ENCODE measurements around the gene PPFIA2.

Gene PPFIA2

GRCh38 chr12:81542065-81543010 is 216.8 kb downstream of the PPFIA2 start:
- DNase-seq = peak; percentile 37

- no peak for DNase-seq
These were observed 218.0 kb downstream of the PPFIA2 start for GRCh38 chr12:81541121-81541520.

GRCh38 chr12:81539279-81539678 is 219.9 kb downstream of the PPFIA2 start:
- DNase-seq = no peak

GRCh38 chr12:81533054-81533453 is 226.1 kb downstream of the PPFIA2 start:
- DNase-seq = no peak

DNA sequence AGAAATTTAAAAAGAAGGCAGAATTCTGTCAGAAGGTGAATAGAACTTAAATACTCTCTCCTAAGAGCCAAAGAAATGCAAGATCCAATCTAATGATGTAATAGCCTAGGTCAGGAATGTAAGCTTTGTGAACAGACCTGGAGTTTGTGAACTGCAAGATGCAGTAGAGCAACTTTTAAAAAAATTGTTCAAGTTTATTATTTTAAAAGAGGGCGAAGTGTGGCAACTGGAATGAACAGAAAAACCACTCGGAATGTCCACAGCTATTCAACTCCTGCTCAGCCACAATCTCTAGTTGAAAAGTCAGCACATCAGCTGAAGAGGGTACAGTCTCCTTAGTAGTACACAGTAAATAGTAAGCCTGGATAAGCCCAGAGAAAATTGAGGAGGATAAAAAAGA is 228.8 kb downstream of the PPFIA2 start:
- DNase-seq = peak; percentile 24

- no peak for DNase-seq
These were observed 238.8 kb downstream of the PPFIA2 start for GRCh38 chr12:81520064-81520945.

DNA sequence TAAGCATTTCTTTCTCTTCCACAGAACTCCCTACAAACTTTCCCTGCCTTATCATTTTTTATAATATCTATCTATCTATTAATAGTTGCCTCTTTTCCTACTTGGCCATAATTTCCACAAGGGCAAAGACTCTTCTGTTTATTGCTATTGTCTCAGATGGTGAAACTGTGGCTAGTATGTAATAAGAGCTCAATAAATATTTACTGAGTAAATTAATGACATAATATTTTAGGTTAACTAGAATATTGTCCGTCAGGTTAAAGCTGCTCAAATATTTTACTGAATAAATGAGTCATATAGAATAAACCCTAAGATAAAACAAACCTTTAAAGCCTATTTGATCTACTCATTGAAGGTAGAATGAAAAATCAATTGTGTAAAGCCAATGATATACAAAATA is 240.5 kb downstream of the PPFIA2 start:
- no peak for DNase-seq

- DNase-seq = no peak
These were observed 241.9 kb downstream of the PPFIA2 start for GRCh38 chr12:81517296-81517695.

- peak; percentile 85 for DNase-seq
These were observed 256.0 kb downstream of the PPFIA2 start for GRCh38 chr12:81502912-81503695.

GRCh38 chr12:81500788-81501187 is 258.4 kb downstream of the PPFIA2 start:
- no peak for DNase-seq

DNA sequence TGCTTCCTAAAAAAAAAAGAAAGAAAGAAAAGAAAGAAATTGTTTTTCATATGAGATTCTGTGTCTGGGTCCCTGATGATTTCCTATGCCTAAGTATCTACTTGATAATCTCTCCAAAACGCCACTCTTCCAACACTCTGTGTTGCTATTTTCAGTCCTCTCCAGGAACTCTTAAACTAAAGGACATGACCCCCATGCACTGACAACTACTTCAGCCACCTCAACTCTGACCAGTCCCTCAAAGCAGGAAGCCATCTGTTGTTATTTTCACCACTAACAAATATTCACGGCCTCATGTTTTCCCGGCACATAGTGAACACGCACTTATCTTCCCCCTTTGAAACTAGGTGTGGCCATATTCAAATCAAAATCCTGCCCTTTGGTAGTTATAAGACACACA is 259.3 kb downstream of the PPFIA2 start:
- DNase-seq = no peak

DNA sequence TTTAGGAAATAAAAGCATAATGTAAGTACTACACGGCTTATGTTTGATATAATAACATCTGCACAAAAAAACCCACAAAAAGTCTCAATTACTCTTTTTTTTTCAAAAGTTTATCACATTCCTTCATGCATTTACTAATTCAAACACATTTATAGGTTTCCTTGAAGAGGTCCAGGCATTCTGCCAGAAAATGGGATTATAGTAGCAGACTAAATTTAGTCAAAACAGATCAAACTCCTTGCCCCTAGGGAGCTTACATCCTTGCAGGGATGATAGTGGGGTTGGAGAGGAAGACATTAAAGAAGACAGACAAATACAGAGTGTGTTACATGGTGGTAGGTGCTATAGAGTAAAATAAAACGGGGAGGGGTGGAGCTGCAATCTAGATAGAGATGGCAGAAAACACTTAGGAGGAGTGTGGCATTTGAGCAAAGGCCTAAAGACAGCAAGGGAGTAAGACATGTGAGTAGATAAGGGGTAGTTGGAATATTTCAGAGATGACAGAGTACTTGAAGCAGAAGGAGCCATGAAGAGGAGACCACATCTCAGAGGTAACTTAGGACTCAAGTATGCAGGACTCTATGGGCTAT is 266.9 kb downstream of the PPFIA2 start:
- DNase-seq = peak; percentile 29

- DNase-seq = no peak
These were observed 286.2 kb downstream of the PPFIA2 start for GRCh38 chr12:81472934-81473333.

- DNase-seq = no peak
These were observed 288.2 kb downstream of the PPFIA2 start for GRCh38 chr12:81470923-81471322.

GRCh38 chr12:81468206-81468605 is 290.9 kb downstream of the PPFIA2 start:
- peak; percentile 64 for DNase-seq

DNA sequence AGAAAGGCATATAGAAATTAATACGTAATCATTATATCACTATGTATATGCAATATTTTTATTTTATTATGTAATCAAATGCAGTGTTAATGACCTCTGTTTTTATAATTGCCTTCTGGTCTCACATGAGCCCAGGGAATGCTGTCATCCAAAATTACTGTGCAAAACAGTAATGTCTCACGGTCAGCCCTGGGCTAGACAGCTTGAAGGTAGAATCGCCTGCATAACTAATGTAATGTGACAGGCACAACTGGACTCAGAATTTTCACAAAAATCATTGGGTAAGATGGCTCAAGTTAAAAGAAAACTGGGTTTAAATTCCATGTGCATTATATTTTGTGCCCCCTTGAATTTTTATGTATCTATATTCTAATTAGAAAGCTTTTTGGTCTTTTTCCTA is 293.3 kb downstream of the PPFIA2 start:
- DNase-seq = no peak

GRCh38 chr12:81465191-81465590 is 294.0 kb downstream of the PPFIA2 start:
- no peak for DNase-seq

- no peak for DNase-seq
These were observed 298.0 kb downstream of the PPFIA2 start for GRCh38 chr12:81461163-81461562.

GRCh38 chr12:81450920-81451739 is 308.0 kb downstream of the PPFIA2 start:
- DNase-seq = peak; percentile 71

DNA sequence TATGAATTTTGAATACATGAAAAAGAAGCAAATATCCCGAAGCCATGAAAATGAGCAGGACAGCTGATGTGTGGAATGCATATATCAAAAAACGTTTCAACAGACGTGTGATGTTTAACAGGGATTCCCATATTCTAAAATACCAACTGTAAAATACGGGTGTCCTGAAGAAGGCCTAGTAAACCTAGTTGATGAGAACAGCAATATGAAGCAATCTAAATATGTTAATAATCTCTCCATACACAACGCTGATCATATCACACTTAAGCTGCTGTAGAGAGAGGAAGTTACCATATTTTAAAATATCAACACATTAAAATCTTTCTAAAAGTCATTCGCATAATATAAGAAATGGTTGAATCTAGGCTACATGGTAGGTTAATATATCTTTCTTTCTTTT is 317.5 kb downstream of the PPFIA2 start:
- DNase-seq = no peak

DNA sequence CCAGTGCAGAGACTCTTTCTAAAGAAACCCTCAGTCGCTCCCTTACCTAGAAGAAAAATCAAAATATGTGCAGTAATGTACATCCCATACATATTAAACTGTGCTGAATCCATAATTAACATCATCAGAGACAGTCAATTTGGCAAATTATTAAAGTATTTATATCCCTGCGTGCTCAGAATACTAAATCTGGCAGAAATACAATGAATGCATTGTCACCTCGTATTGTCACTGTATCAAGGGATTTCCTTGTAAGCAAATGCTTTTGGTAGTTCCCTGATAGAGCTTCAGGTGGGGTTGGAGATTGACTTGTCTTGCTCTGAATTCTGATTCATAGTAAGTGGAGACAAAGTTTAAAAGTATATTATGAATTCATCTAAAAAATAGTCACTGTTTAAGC is 319.1 kb downstream of the PPFIA2 start:
- no peak for DNase-seq

DNA sequence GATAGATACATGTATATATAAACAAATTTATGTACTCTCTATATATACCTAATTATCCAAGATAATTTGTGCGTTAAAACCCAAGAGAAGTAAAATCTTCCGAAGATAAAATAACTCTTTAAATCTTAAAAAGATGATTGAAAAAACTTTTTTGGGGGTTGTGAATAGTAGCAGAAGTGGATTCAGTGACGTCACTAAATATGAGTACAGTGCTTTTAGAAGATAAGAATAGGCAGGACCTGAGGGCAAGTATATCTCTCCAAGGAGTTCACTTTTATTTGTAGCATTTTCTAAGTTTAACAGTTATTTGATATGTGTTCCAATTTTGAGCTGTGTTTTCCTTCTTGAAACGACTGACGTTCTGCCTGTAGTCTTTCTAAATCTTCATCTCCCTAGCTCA is 319.8 kb downstream of the PPFIA2 start:
- no peak for DNase-seq

Data from fibroblast of upper back skin (primary cell).